ENCODE results near the gene LITAF.

GRCh38 chr16:11499295-11500089, 87.2 kb downstream of the LITAF start:
- TF ChIP-seq CTCF (tag by site-specific recombination; IDR thresholded peaks at IDR 0.05): no peak
- TF ChIP-seq ZBTB1 (tag by site-specific recombination; IDR thresholded peaks at IDR 0.05): no peak
- TF ChIP-seq SETDB1 (IDR thresholded peaks at IDR 0.05; ENCODE audit: insufficient read length, low read length): no peak
- TF ChIP-seq PRDM1 (tag by site-specific recombination; IDR thresholded peaks at IDR 0.05): no peak
- no peak for TF ChIP-seq ZNF302 (tag by site-specific recombination; IDR thresholded peaks at IDR 0.05; ENCODE audit: low read depth)
- TF ChIP-seq MEIS1 (CRISPR knock-in tag; IDR thresholded peaks at IDR 0.05; ENCODE audit: borderline replicate concordance): no peak
- no peak for TF ChIP-seq ZBTB26 (tag by site-specific recombination; optimal IDR thresholded peaks at IDR 0.05)
- TF ChIP-seq ZBTB7A (tag by site-specific recombination; IDR thresholded peaks at IDR 0.05; ENCODE audit: low read depth): no peak
- TF ChIP-seq ZNF121 (tag by site-specific recombination; IDR thresholded peaks at IDR 0.05): no peak
- TF ChIP-seq ZBTB49 (tag by site-specific recombination; IDR thresholded peaks at IDR 0.05; ENCODE audit: low read depth): no peak
